ENCODE results near the gene MX1.
"Not testable (repeated sequence)": the region's sequence is repeated elsewhere in the genome, so short reads cannot be mapped to it uniquely, and the experiment has no call there.

MX1 gene

DNA sequence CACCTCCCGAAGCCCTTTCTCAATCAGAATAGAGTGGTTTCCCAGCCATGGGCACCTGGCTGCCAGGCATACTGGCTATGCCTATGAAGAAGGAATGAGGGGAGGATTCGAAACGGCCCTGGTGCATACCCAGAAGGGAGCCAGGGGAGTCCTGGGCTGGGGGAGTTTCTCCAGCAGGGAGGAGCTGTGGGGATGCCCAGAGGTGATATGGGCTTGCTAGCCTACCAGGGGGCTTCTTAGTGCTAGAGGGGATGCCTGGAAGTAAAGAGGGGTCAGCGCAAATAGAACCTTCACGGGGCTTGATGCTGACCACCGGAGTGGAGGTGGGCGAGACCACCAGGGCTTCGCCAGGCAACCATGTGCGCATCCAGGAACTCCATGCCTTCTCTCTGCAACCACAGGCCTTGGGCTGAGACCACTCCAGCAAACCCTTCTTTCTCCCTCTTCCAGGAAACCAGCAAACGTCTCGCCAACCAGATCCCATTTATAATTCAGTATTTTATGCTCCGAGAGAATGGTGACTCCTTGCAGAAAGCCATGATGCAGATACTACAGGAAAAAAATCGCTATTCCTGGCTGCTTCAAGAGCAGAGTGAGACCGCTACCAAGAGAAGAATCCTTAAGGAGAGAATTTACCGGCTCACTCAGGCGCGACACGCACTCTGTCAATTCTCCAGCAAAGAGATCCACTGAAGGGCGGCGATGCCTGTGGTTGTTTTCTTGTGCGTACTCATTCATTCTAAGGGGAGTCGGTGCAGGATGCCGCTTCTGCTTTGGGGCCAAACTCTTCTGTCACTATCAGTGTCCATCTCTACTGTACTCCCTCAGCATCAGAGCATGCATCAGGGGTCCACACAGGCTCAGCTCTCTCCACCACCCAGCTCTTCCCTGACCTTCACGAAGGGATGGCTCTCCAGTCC lies 18.2 kb upstream of the MX1 start:
- no peak for DNase-seq (ENCODE audit: low read depth in 2 of 2)

- DNase-seq (ENCODE audit: low read depth in 2 of 2) = no peak
Observed at GRCh38 chr21:41410361-41410760, 15.7 kb upstream of the MX1 start.

- DNase-seq (ENCODE audit: low read depth in 2 of 2) = no peak
Observed at GRCh38 chr21:41410767-41411448, 15.1 kb upstream of the MX1 start.

GRCh38 chr21:41411449-41412089 lies 14.5 kb upstream of the MX1 start:
- DNase-seq (ENCODE audit: low read depth in 2 of 2) = no peak

DNA sequence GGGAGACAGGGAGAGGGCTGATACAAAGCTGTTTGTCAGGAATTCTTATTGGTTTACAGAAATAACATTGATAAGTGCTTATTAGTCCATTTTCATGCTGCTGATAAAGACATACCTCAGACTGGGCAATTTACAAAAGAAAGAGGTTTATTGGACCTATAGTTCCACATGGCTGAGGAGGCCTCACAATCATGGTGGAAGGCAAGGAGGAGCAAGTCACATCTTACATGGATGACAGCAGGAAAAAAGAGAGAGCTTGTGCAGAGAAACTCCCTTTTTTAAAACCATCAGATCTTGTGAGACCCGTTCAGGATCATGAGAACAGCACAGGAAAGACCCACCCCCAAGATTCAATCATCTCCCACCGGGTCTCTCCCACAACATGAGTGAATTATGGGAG lies 8.5 kb upstream of the MX1 start:
- not testable (repeated sequence) for DNase-seq (ENCODE audit: low read depth in 2 of 2)

DNA sequence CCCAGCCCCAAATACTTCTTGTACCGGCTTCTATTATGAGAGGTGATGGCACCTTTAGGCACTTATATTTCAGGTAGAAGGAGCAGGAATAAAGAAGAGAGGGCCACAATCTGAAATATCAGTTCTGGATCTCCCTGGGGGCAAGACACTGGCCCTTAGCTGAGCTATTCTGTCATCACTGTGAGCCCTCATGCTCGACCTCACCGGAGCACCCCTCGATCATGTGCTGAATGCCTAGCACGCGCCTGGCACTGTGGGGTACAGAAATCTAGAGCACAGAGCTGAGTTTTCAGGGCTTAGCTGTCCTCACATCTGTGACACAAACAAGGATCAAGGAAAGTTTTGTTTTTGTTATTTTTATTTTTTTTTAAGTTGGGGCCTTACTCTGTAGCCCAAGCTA lies 7.6 kb upstream of the MX1 start:
- no peak for DNase-seq (ENCODE audit: low read depth in 2 of 2)

GRCh38 chr21:41418956-41419680 lies 6.9 kb upstream of the MX1 start:
- DNase-seq (ENCODE audit: low read depth in 2 of 2) = no peak

- peak; percentile 42 to 53 for DNase-seq (ENCODE audit: low read depth in 2 of 2)
Observed at GRCh38 chr21:41419921-41420862, 5.8 kb upstream of the MX1 start.

GRCh38 chr21:41420998-41421397 lies 5.0 kb upstream of the MX1 start:
- DNase-seq (ENCODE audit: low read depth in 2 of 2) = not testable (repeated sequence)

- DNase-seq (ENCODE audit: low read depth in 2 of 2) = no peak
Observed at GRCh38 chr21:41422546-41423304, 3.3 kb upstream of the MX1 start.

DNA sequence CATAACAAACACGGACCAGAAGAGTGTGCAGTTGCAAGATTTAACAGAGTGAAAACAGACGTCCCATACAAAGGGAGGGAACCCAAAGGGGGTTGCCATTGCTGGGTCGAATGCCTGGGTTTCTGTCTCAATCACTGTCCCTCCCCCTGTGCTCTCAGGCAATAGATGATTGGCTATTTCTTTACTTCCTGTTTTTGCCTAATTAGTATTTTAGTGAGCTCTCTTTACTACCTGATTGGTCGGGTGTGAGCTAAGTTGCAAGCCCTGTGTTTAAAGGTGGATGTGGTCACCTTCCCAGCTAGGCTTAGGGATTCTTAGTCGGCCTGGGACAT lies 2.8 kb upstream of the MX1 start:
- not testable (repeated sequence) for DNase-seq (ENCODE audit: low read depth in 2 of 2)

DNA sequence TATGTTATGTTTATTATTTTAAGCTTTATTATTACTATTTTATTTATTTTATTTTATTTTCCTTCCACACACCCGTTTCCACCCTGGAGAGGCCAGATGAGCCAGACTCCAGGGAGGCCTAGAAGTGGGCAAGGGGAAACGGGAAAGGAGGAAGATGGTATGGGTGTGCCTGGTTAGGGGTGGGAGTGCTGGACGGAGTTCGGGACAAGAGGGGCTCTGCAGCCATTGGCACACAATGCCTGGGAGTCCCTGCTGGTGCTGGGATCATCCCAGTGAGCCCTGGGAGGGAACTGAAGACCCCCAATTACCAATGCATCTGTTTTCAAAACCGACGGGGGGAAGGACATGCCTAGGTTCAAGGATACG lies 468 bp upstream of the MX1 start:
- DNase-seq (ENCODE audit: low read depth in 2 of 2) = no peak

- DNase-seq (ENCODE audit: low read depth in 2 of 2) = no peak
Observed at GRCh38 chr21:41426676-41427404, 801 bp downstream of the MX1 start.

- no peak for DNase-seq (ENCODE audit: low read depth in 2 of 2)
Observed at GRCh38 chr21:41427556-41427955, 1.5 kb downstream of the MX1 start.

DNA sequence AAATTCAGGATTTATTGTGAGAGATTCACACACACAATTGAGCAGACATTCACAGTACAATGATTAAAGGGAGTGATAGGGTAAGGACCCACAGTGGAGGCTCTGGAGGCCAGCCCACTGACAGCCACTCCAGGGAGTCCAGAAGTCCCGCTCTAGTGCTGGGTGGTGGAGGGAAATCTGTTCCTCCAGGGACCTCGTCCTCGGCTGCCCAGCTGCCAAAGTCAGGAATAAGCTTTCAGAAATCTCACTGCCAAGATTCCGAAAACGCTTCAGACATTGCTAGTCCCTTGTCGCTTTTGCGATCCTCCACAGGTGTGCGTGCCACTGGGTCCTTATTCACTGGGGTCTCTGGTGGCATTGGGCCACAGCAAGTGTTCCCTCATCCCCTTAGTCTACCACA lies 2.3 kb downstream of the MX1 start:
- DNase-seq (ENCODE audit: low read depth in 2 of 2) = no peak

- no peak for DNase-seq (ENCODE audit: low read depth in 2 of 2)
Observed at GRCh38 chr21:41428847-41429246, 2.8 kb downstream of the MX1 start.

DNA sequence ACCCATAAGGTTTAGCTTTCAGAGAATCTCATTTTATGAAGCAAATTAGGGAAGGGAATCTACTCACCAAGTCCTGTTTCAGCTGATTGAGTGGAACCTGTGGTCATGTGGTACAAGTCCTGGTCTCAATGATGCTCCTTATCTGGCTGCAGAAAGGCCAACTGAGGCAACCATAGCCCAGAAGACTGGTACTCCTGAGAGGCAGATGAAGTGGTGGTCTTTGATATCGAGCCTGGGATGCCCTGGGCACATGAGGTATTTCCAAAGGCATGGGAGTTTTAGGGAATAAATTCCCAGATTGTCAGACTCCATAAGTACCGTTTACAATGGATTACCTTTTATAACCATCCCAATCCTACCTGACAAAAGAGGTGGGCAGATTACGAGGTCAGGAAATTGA lies 3.3 kb downstream of the MX1 start:
- DNase-seq (ENCODE audit: low read depth in 2 of 2) = no peak

- DNase-seq (ENCODE audit: low read depth in 2 of 2) = no peak
Observed at GRCh38 chr21:41429925-41430491, 4.0 kb downstream of the MX1 start.
